Astrocyte (in vitro differentiated cells and primary cell): ENCODE data around the gene MAPK9.

Source experiments
- CTCF ChIP-seq: IDR thresholded peaks from 2 replicates; pipeline ENCODE4 v1.5.1; 2011; ENCODE audit warnings: low read depth, mild to moderate bottlenecking, inconsistent platforms, low read length, moderate library complexity; ENCODE audit not compliant: insufficient read depth
- EZH2 ChIP-seq: IDR thresholded peaks from 2 replicates; pipeline ENCODE4 v1.6.1; 2012; ENCODE audit warnings: mild to moderate bottlenecking, low read length, inconsistent platforms; ENCODE audit not compliant: insufficient read depth

DNA sequence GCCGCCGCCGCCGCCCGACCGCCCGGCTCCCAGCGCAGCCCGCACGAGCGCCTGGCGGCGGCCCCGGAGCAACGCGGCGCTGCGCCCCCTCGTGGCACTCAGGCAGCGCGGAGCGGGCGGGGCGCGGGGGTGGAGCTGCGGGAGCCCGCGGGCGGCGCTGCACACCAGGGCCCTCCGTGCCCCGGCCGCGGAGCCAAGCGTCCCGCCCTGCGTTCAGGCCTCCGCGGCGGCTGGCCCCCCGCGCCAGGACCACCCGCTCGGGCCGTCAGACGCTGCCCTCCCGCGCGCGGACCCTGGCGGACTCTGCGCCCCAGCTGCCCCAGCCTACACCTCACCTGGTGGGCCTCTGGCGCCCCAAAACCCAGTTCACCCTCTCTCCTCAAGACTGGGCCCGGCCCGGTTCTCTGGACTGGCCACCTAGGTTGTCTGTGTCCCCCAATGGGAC lies 82.7 kb downstream of the MAPK9 start, which contains the start of gene RASGEF1C:
- no peak for TF ChIP-seq CTCF
- no peak for TF ChIP-seq EZH2
